ENCODE data around the gene INHBC. TPM values are rescaled to one million over a fixed set of nuclear protein-coding genes. Genes with fewer than 3 reads are reported as not detected.

The INHBC gene
- total RNA-seq, 4 donors from 2014 or later, result not detected

GRCh38 chr12:57476162-57476992, 41.8 kb downstream of the INHBC start:
- H3K4me3 ChIP-seq, result peak overlapping the region; percentile 43 to 56 (median 46)
- peaks cover 8 to 36% (median 25%) of the 10 kb centered on the region in 4 donors for H3K4me1 ChIP-seq
- DNase-seq, result peak; percentile 52 to 72 (median 69)
- peak overlapping the region; percentile 78 to 95 (median 84) for H3K27ac ChIP-seq
- H3K36me3 ChIP-seq, result peaks cover 0 to 9% (median 0%) of the 10 kb centered on the region in 3 donors
- H3K27me3 ChIP-seq, result peaks cover 0 to 11% of the 10 kb centered on the region in 2 donors
- H3K9me3 ChIP-seq, result no peaks in the 10 kb centered on the region
- TF ChIP-seq CTCF (IDR thresholded peaks at IDR 0.05), result peak in 5 of 6 experiments; percentile 20 to 47 (median 28)
- no peak for TF ChIP-seq POLR2A (IDR thresholded peaks at IDR 0.05)

- peaks cover 0 to 11% of the 10 kb centered on the region in 2 donors for H3K27me3 ChIP-seq
Measured at GRCh38 chr12:57476993-57477709, 42.6 kb downstream of the INHBC start.

GRCh38 chr12:57477710-57478681, 43.4 kb downstream of the INHBC start:
- Histone ChIP-seq H3K27me3 (peaks cover 0 to 11% of the 10 kb centered on the region in 2 donors), H3K27ac (peak overlapping the region; percentile 78 to 95 (median 84)), H3K4me3 (peak overlapping the region; percentile 43 to 56 (median 46)), H3K36me3 (peaks cover 0 to 5% (median 0%) of the 10 kb centered on the region in 3 donors), H3K9me3 (no peaks in the 10 kb centered on the region), H3K4me1 (peaks cover 4 to 36% (median 22%) of the 10 kb centered on the region in 4 donors)
- TF ChIP-seq CTCF (IDR thresholded peaks at IDR 0.05) (no peak), POLR2A (IDR thresholded peaks at IDR 0.05) (no peak)
- DNase-seq, result peak in 2 of 3 donors; percentile 51 to 70

More at GRCh38 chr12:57476993-57477709, 42.6 kb downstream of the INHBC start:
- Histone ChIP-seq H3K27ac (peak overlapping the region; percentile 78 to 95 (median 84)), H3K36me3 (peaks cover 0 to 5% (median 0%) of the 10 kb centered on the region in 3 donors), H3K9me3 (no peaks in the 10 kb centered on the region), H3K4me1 (peaks cover 4 to 36% (median 22%) of the 10 kb centered on the region in 4 donors), H3K4me3 (peak overlapping the region; percentile 43 to 56 (median 46))
- no peak for TF ChIP-seq CTCF (IDR thresholded peaks at IDR 0.05)
- no peak for TF ChIP-seq POLR2A (IDR thresholded peaks at IDR 0.05)
- DNase-seq, result peak in 1 of 3 donors; percentile 45

- no peak for TF ChIP-seq POLR2A (IDR thresholded peaks at IDR 0.05)
- no peak for TF ChIP-seq CTCF (IDR thresholded peaks at IDR 0.05)
- peak overlapping the region; percentile 43 to 56 (median 46) for H3K4me3 ChIP-seq
- H3K27me3 ChIP-seq, result peaks cover 0 to 11% of the 10 kb centered on the region in 2 donors
- peak in 1 of 3 donors; percentile 30 for DNase-seq
- peaks cover 4 to 36% (median 22%) of the 10 kb centered on the region in 4 donors for H3K4me1 ChIP-seq
- H3K27ac ChIP-seq, result peak overlapping the region; percentile 78 to 95 (median 84)
- no peaks in the 10 kb centered on the region for H3K9me3 ChIP-seq
- peaks cover 0 to 5% (median 0%) of the 10 kb centered on the region in 3 donors for H3K36me3 ChIP-seq
Measured at GRCh38 chr12:57479043-57479375, 44.4 kb downstream of the INHBC start.
